ENCODE results near the gene ARHGAP44. TPM values are rescaled to one million over a fixed set of nuclear protein-coding genes. Genes with fewer than 3 reads are reported as not detected.

Gene ARHGAP44
- total and polyA plus RNA-seq, 2 experiments from 2014 or later: 5.8 to 16.4 TPM

DNA sequence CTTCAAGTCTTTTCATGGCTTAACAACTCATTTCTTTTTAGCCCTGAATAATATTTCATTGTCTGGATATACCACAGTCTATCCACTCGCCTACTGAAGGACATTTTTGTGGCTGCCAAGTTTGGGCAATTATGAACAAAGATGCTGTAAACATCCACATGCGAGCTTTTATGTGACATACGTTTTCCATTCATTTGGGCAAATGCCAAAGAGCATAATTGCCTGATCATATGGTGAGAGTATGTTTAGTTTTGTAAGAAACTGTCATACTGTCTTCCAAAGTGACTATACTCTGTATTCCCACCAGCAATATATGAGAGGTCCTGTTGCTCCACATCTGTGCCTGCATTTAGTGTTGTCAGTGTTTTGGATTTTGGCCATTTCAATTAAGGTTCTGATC is 147.2 kb downstream of the ARHGAP44 start:
- Histone ChIP-seq H3K4me1 (ENCODE audit: insufficient read depth) (no peaks in the 10 kb centered on the region), H3K36me3 (ENCODE audit: insufficient read depth) (no peaks in the 10 kb centered on the region), H3K79me2 (replicated peaks; ENCODE audit: insufficient read depth) (no peaks in the 10 kb centered on the region), H3K27me3 (ENCODE audit: insufficient read depth) (no peaks in the 10 kb centered on the region), H3K27ac (ENCODE audit: low read depth) (no peak overlapping the region), H3K4me3 (no peak overlapping the region), H4K20me1 (replicated peaks; ENCODE audit: insufficient read depth) (peaks cover 4% of the 10 kb centered on the region), H3K9me2 (ENCODE audit: insufficient read depth) (no peaks in the 10 kb centered on the region), H2AFZ (no peak overlapping the region), H3K4me2 (no peak overlapping the region), H3F3A (replicated peaks; ENCODE audit: low read depth) (no peaks in the 10 kb centered on the region)
- DNase-seq (ENCODE audit: low spot score): no peak
- Mint-ChIP-seq H3K4me1 (no peaks in the 10 kb centered on the region), H3K27me3 (ENCODE audit: insufficient read depth, low read depth, poor library complexity) (no peaks in the 10 kb centered on the region), H3K4me3 (no peak overlapping the region), H3K27ac (no peak overlapping the region), H3K36me3 (ENCODE audit: low read depth) (peaks cover 48% of the 10 kb centered on the region), H3K9me3 (peaks cover 15% of the 10 kb centered on the region)
- TF ChIP-seq EZH2phosphoT487 (IDR thresholded peaks at IDR 0.05; ENCODE audit: unreplicated experiment): no peak
- TF ChIP-seq CREB1 (CRISPR knock-in tag; IDR thresholded peaks at IDR 0.05; ENCODE audit: low read depth): no peak
- TF ChIP-seq JUNB (IDR thresholded peaks at IDR 0.05; ENCODE audit: unreplicated experiment): no peak
- TF ChIP-seq ZNF331 (CRISPR knock-in tag; IDR thresholded peaks at IDR 0.05; ENCODE audit: low read depth): no peak
- TF ChIP-seq REST (IDR thresholded peaks at IDR 0.05; ENCODE audit: unreplicated experiment): no peak
- no peak for TF ChIP-seq ZNF462 (CRISPR knock-in tag; IDR thresholded peaks at IDR 0.05)
- no peak for TF ChIP-seq CTCF (conservative IDR thresholded peaks at IDR 0.05; ENCODE audit: low read depth in 2 of 2)
- no peak for ATAC-seq

Measured in GM23338 (cell line).